Neuronal stem cell (in vitro differentiated cells): Measurements from ENCODE around the gene CRYBB3.
A peak's percentile ranks its signal among the peaks of the same experiment; 100 is the strongest.

ENCODE experiments used
- DNase-seq: peaks from one replicate; pipeline ENCODE4 v3.0.0-alpha.2; 2013; ENCODE audit warnings: low spot score
- H2AFZ ChIP-seq: one replicate; pipeline ENCODE4 v1.6.1; 2013; ENCODE audit warnings: mild to moderate bottlenecking, low read length, inconsistent platforms
- H2AK5ac ChIP-seq: 2 replicates; pipeline ENCODE4 v1.6.1; 2013; ENCODE audit warnings: low read depth, mild to moderate bottlenecking, inconsistent platforms, low read length, moderate library complexity, mixed read lengths
- H2BK120ac ChIP-seq: 2 replicates; pipeline ENCODE4 v1.6.1; 2013; ENCODE audit warnings: low read depth, mild to moderate bottlenecking, inconsistent platforms, low read length, moderate library complexity, mixed read lengths
- H2BK12ac ChIP-seq: one replicate; pipeline ENCODE4 v1.6.1; 2013; ENCODE audit warnings: low read length, inconsistent platforms
- H2BK15ac ChIP-seq: 2 replicates; pipeline ENCODE4 v1.6.1; 2013; ENCODE audit warnings: mild to moderate bottlenecking, low read length, inconsistent platforms, mixed read lengths
- H2BK5ac ChIP-seq: one replicate; pipeline ENCODE4 v1.6.1; 2013; ENCODE audit warnings: inconsistent platforms, mild to moderate bottlenecking, low read length, moderate library complexity
- H3K14ac ChIP-seq: one replicate; pipeline ENCODE4 v1.6.1; 2013; ENCODE audit warnings: low read length, inconsistent platforms
- H3K18ac ChIP-seq: 2 replicates; pipeline ENCODE4 v1.6.1; 2013; ENCODE audit warnings: low read length, inconsistent platforms
- H3K23ac ChIP-seq: 2 replicates; pipeline ENCODE4 v1.6.1; 2013; ENCODE audit warnings: low read depth, mild to moderate bottlenecking, mixed read lengths, low read length, inconsistent platforms; ENCODE audit not compliant: poor library complexity
- H3K27ac ChIP-seq: replicated peaks from 3 replicates; pipeline ENCODE4 v1.5.1; 2013; ENCODE audit warnings: low read length, inconsistent platforms
- H3K27me3 ChIP-seq, 3 experiments: 2 replicates each; pipeline ENCODE4 v1.6.1; 2013; ENCODE audit warnings: low read length in 3 of 3, mild to moderate bottlenecking in 2 of 3, inconsistent platforms in 1 of 3, low read depth in 1 of 3, mixed read lengths in 1 of 3, moderate library complexity in 1 of 3; ENCODE audit not compliant: control insufficient read depth in 3 of 3, insufficient read depth in 3 of 3
- H3K36me3 ChIP-seq, 2 donors: replicated peaks in 1 of 2; 2 replicates each; pipeline ENCODE4 v1.6.1; 2013; ENCODE audit warnings: low read length in 2 of 2; ENCODE audit not compliant: control insufficient read depth in 2 of 2, insufficient read depth in 2 of 2
- H3K4ac ChIP-seq: 2 replicates; pipeline ENCODE4 v1.6.1; 2013; ENCODE audit warnings: inconsistent platforms, mild to moderate bottlenecking, low read length, moderate library complexity
- H3K4me1 ChIP-seq, 2 donors: 1 replicate in 1 of 2; 2 replicates in 1 of 2; pipeline ENCODE4 v1.6.1; 2013; ENCODE audit warnings: low read length in 2 of 2, low read depth in 1 of 2; ENCODE audit not compliant: control insufficient read depth in 2 of 2, insufficient read depth in 1 of 2
- H3K4me2 ChIP-seq: one replicate; pipeline ENCODE4 v1.6.1; 2013; ENCODE audit warnings: mild to moderate bottlenecking, low read length, inconsistent platforms; ENCODE audit not compliant: insufficient read depth, poor library complexity, severe bottlenecking
- H3K4me3 ChIP-seq, 2 donors: 2 replicates each; pipeline ENCODE4 v1.5.1; 2013; ENCODE audit warnings: low read length in 2 of 2, mild to moderate bottlenecking in 2 of 2, inconsistent platforms in 1 of 2, moderate library complexity in 1 of 2
- H3K79me1 ChIP-seq: one replicate; pipeline ENCODE4 v1.6.1; 2013; ENCODE audit warnings: low read depth, mild to moderate bottlenecking, inconsistent platforms, low read length, moderate library complexity
- H3K9ac ChIP-seq: one replicate; pipeline ENCODE4 v1.6.1; 2013; ENCODE audit warnings: mild to moderate bottlenecking, low read depth, low read length, inconsistent platforms; ENCODE audit not compliant: poor library complexity
- H3K9me3 ChIP-seq, 2 donors: replicated peaks in 1 of 2; 2 replicates each; pipeline versions ENCODE3 to v1.6.1; 2013; ENCODE audit warnings: low read length in 2 of 2, mild to moderate bottlenecking in 2 of 2, inconsistent platforms in 1 of 2, low read depth in 1 of 2, mixed read lengths in 1 of 2, moderate library complexity in 1 of 2; ENCODE audit not compliant: control insufficient read depth in 2 of 2, insufficient read depth in 1 of 2
- H4K8ac ChIP-seq: one replicate; pipeline ENCODE4 v1.6.1; 2013; ENCODE audit warnings: low read depth, mild to moderate bottlenecking, inconsistent platforms, low read length, moderate library complexity
- H4K91ac ChIP-seq: one replicate; pipeline ENCODE4 v1.6.1; 2013; ENCODE audit warnings: low read length, low read depth, mild to moderate bottlenecking, inconsistent platforms; ENCODE audit not compliant: poor library complexity
- WGBS, 2 donors: extraction: QIAGEN DNeasy Blood & Tissue Kit; methylation state at CpG; one replicate each; pipeline ENCODE4 v1.1.7; 2013; ENCODE audit warnings: missing lambda C conversion rate in 2 of 2, mixed read lengths in 1 of 2; ENCODE audit not compliant: insufficient read length in 2 of 2, insufficient replicate concordance in 1 of 2; ENCODE audit errors: extremely low coverage in 2 of 2; 5-methylcytosine and 5-hydroxymethylcytosine counted together

Gene CRYBB3

GRCh38 chr22:25216230-25216629, 16.6 kb downstream of the CRYBB3 start:
- Histone ChIP-seq H3K4me2 (no peak overlapping the region), H3K36me3 (no peaks in the 10 kb centered on the region), H3K14ac (no peak overlapping the region), H4K8ac (no peak overlapping the region), H3K9me3 (peaks cover 0 to 9% of the 10 kb centered on the region in 2 donors), H2BK15ac (no peak overlapping the region), H3K23ac (no peak overlapping the region), H2BK120ac (no peak overlapping the region), H4K91ac (no peak overlapping the region), H2BK5ac (no peak overlapping the region), H3K27me3 (peaks cover 0 to 17% (median 0%) of the 10 kb centered on the region in 3 experiments), H3K27ac (no peak overlapping the region), H2AK5ac (no peak overlapping the region), H2BK12ac (no peak overlapping the region), H2AFZ (no peak overlapping the region), H3K4ac (no peak overlapping the region), H3K9ac (no peak overlapping the region), H3K4me1 (no peaks in the 10 kb centered on the region), H3K4me3 (no peak overlapping the region), H3K18ac (no peak overlapping the region), H3K79me1 (no peaks in the 10 kb centered on the region)
- no CpG with 5 or more reads among the region's 2 CpGs for WGBS, 2 donors
- DNase-seq: no peak

- H2AFZ ChIP-seq: no peak within 1 kb of the TSS
- H2AK5ac ChIP-seq: no peak within 1 kb of the TSS
- no peaks in the 10 kb centered on the region for H3K79me1 ChIP-seq
- H3K18ac ChIP-seq: peak within 1 kb of the TSS; percentile 49
- no CpG with 5 or more reads among the region's 19 CpGs for WGBS, 2 donors
- peak within 1 kb of the TSS; percentile 36 for H3K23ac ChIP-seq
- no peak for DNase-seq
- no peak within 1 kb of the TSS for H2BK12ac ChIP-seq
- no peak within 1 kb of the TSS for H3K4me2 ChIP-seq
- no peak within 1 kb of the TSS for H3K27ac ChIP-seq
- H3K14ac ChIP-seq: no peak within 1 kb of the TSS
- no peaks in the 10 kb centered on the region for H3K9me3 ChIP-seq
- peaks cover 0 to 1% of the 10 kb centered on the region in 2 donors for H3K4me1 ChIP-seq
- H3K27me3 ChIP-seq: peaks cover 0 to 18% (median 0%) of the 10 kb centered on the region in 3 experiments
- H2BK5ac ChIP-seq: no peak within 1 kb of the TSS
- H3K9ac ChIP-seq: no peak within 1 kb of the TSS
- H3K4me3 ChIP-seq: peak within 1 kb of the TSS in 1 of 2 donors; percentile 33
- no peak within 1 kb of the TSS for H2BK120ac ChIP-seq
- no peak within 1 kb of the TSS for H4K91ac ChIP-seq
- H4K8ac ChIP-seq: no peak within 1 kb of the TSS
- no peak within 1 kb of the TSS for H2BK15ac ChIP-seq
- H3K36me3 ChIP-seq: no peaks in the 10 kb centered on the region
- no peak within 1 kb of the TSS for H3K4ac ChIP-seq
Observed at GRCh38 chr22:25219211-25219689, 19.6 kb downstream of the CRYBB3 start, which contains the start of gene CRYBB2. CRYBB2 (plus strand) TSS chr22:25219639; CDS start chr22:25221430, 1,791 bp downstream.

DNA sequence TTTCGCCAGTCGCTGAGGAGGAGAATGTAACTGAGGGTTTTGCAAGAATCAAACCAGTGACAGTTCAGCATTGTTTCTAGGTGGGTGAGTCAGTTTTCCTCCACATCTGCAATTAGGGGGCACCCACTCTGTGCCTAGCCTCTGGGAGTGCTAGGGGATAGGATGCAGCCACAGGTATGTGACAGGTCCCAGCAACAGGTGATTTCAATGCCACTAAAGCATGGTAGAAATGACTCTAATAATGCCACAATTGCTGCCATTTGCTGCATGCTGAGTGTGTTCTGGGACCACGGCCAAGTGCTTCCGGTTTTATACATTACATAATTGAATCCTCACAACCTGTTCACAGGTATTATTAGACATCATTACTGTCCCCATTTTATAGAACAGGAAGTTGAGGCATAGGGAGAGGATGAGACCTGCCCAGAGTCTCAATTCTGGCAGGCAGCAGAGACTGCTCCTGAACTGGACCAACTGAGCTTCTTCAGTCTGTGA, 20.3 kb downstream of the CRYBB3 start:
- Histone ChIP-seq H3K4ac (no peak overlapping the region), H2BK5ac (no peak overlapping the region), H2AK5ac (no peak overlapping the region), H3K18ac (peak overlapping the region; percentile 49), H3K23ac (no peak overlapping the region), H3K79me1 (no peaks in the 10 kb centered on the region), H3K36me3 (no peaks in the 10 kb centered on the region), H3K27me3 (peaks cover 0 to 20% (median 0%) of the 10 kb centered on the region in 3 experiments), H4K8ac (no peak overlapping the region), H3K27ac (no peak overlapping the region), H2BK120ac (no peak overlapping the region), H3K14ac (no peak overlapping the region), H3K9ac (no peak overlapping the region), H4K91ac (no peak overlapping the region), H3K9me3 (no peaks in the 10 kb centered on the region), H2BK12ac (no peak overlapping the region), H3K4me1 (peaks cover 0 to 1% of the 10 kb centered on the region in 2 donors), H2BK15ac (no peak overlapping the region), H2AFZ (no peak overlapping the region), H3K4me2 (no peak overlapping the region), H3K4me3 (no peak overlapping the region)
- DNase-seq: no peak
- WGBS, 2 donors: no CpG with 5 or more reads among the region's 4 CpGs

- no peak overlapping the region for H4K91ac ChIP-seq
- DNase-seq: no peak
- H3K4ac ChIP-seq: no peak overlapping the region
- no peak overlapping the region for H2BK15ac ChIP-seq
- no peak overlapping the region for H2BK120ac ChIP-seq
- H3K36me3 ChIP-seq: no peaks in the 10 kb centered on the region
- H3K18ac ChIP-seq: no peak overlapping the region
- H2BK5ac ChIP-seq: no peak overlapping the region
- H3K4me3 ChIP-seq: no peak overlapping the region
- no peaks in the 10 kb centered on the region for H3K79me1 ChIP-seq
- no peak overlapping the region for H4K8ac ChIP-seq
- H3K27ac ChIP-seq: no peak overlapping the region
- H3K14ac ChIP-seq: no peak overlapping the region
- no peak overlapping the region for H2AK5ac ChIP-seq
- H3K23ac ChIP-seq: no peak overlapping the region
- no peak overlapping the region for H3K9ac ChIP-seq
- H3K9me3 ChIP-seq: no peaks in the 10 kb centered on the region
- peaks cover 0 to 1% of the 10 kb centered on the region in 2 donors for H3K4me1 ChIP-seq
- H2BK12ac ChIP-seq: no peak overlapping the region
- H3K27me3 ChIP-seq: peaks cover 0 to 14% (median 0%) of the 10 kb centered on the region in 3 experiments
- H3K4me2 ChIP-seq: no peak overlapping the region
- WGBS, 2 donors: no CpG with 5 or more reads among the region's 8 CpGs
- no peak overlapping the region for H2AFZ ChIP-seq
Observed at GRCh38 chr22:25221790-25222189, 22.1 kb downstream of the CRYBB3 start.
